Lower leg skin (tissue), 3 donors: ENCODE results near the gene TRIM15.

Experiments used
- CTCF ChIP-seq, 3 donors: fragments of 450-650 bp; IDR thresholded peaks; one replicate each; pipeline ENCODE4 v1.5.1; 2016; ENCODE audit warnings: antibody characterized with exemption in 3 of 3, mild to moderate bottlenecking in 3 of 3, moderate library complexity in 2 of 3
- POLR2A ChIP-seq, 2 donors: fragments of 450-650 bp; IDR thresholded peaks; one replicate each; pipeline ENCODE4 v1.6.1; 2016 to 2017; ENCODE audit warnings: antibody characterized with exemption in 2 of 2, mild to moderate bottlenecking in 1 of 2, moderate library complexity in 1 of 2

- TF ChIP-seq CTCF (IDR thresholded peaks at IDR 0.05) (no peak), POLR2A (IDR thresholded peaks at IDR 0.05) (no peak)
Measured at GRCh38 chr6:30219244-30219643, 55.9 kb downstream of the TRIM15 start.
